DND-41 (cell line): ENCODE data around the gene NOS1.

Experiments used
- CTCF ChIP-seq: IDR thresholded peaks from 2 replicates; pipeline ENCODE4 v1.5.1; 2012; ENCODE audit warnings: borderline replicate concordance, low read length, moderate library complexity, mild to moderate bottlenecking; ENCODE audit not compliant: poor library complexity, severe bottlenecking; ENCODE audit errors: extremely low read depth
- EZH2 ChIP-seq: IDR thresholded peaks from 3 replicates; pipeline ENCODE4 v1.6.1; 2012; ENCODE audit warnings: borderline replicate concordance, low read depth, mild to moderate bottlenecking, moderate library complexity, low read length, inconsistent platforms; ENCODE audit not compliant: severe bottlenecking

DNA sequence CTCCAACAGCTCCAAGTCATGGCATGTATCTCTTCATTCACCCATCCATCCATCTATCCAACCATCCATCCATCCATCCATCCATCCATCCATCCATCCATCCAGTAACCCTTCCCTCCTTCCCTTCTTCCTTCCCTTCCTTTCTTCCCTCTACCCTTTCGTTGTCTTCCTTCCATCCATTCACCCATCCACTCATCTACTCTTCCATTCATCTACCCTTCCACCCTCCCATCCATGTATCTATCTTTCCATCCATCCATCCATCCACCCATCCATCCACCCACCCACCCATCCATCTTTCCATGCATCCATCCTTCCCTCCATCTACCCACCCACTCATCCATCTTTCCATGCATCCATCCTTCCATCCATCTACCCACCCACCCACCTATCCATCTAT, 117.9 kb downstream of the NOS1 start:
- TF ChIP-seq CTCF (no peak), EZH2 (no peak)
